H1 (cell line): ENCODE results near the gene YWHAQ. TPM values are rescaled to one million over a fixed set of nuclear protein-coding genes. Genes with fewer than 3 reads are reported as not detected.

Experiments
- ATF3 ChIP-seq: IDR thresholded peaks from 2 replicates; pipeline ENCODE4 v1.6.1; 2011; ENCODE audit warnings: low read depth, mild to moderate bottlenecking, low read length; ENCODE audit not compliant: insufficient read depth
- polyA plus RNA-seq, 7 experiments: library from polyadenylated mRNA; depleted of rRNA in 3 of 7; stranded (reverse) in 5 of 7; unstranded in 2 of 7; fragments of >200 nt in 5 of 7; fragments of 200-250 nt in 2 of 7; gene quantifications; 1 replicate in 5 of 7; 2 replicates in 1 of 7; 4 replicates in 1 of 7; pipeline versions ENCODE4 v1.2.1 to v1.2.3, GENCODE V29; 2011 to 2013; ENCODE audit warnings: missing spikeins in 2 of 7, mixed read lengths in 2 of 7
- total RNA-seq: library from RNA; stranded (reverse); fragmentation: NEBNext Ultra II Directional; extraction: Animal tissue kit (Norgen Biotek cat#: 25700); gene quantifications from 2 replicates; pipeline ENCODE4 v1.2.1, GENCODE V29; 2021

The YWHAQ gene
- total and polyA plus RNA-seq, 2 of the 8 experiments (the other 6 are each of a cell fraction or from before 2014, with no cell fraction given): 244 to 480 TPM

- TF ChIP-seq ATF3: no peak
- TF ChIP-seq, all 59 proteins: peak for 0
Measured at GRCh38 chr2:9649261-9649660, 18.5 kb upstream of the YWHAQ start (continued).
